Liver (tissue), 3 donors: ENCODE results near the gene MFSD11.
"Not testable (repeated sequence)": the region's sequence is repeated elsewhere in the genome, so short reads cannot be mapped to it uniquely, and the experiment has no call there.

ENCODE experiments used
- CTCF ChIP-seq: fragments of 150-350 bp; IDR thresholded peaks from 2 replicates; pipeline ENCODE4 v1.5.1; 2017; ENCODE audit warnings: improper control_type of control experiment, low read depth, low read length; ENCODE audit not compliant: missing input control
- GABPA ChIP-seq, 2 donors: IDR thresholded peaks in 1 of 2; conservative IDR thresholded peaks in 1 of 2; 2 replicates each; pipeline ENCODE4 v1.6.1; 2016; ENCODE audit warnings: antibody characterized with exemption in 2 of 2, mild to moderate bottlenecking in 1 of 2, moderate library complexity in 1 of 2
- JUND ChIP-seq, 2 donors: IDR thresholded peaks; 2 replicates each; pipeline ENCODE4 v1.6.1; 2016; ENCODE audit warnings: antibody characterized with exemption in 2 of 2
- MAX ChIP-seq: IDR thresholded peaks from 2 replicates; pipeline ENCODE4 v1.6.1; 2016; ENCODE audit warnings: antibody characterized with exemption
- RAD21 ChIP-seq, 2 donors: IDR thresholded peaks; 2 replicates each; pipeline ENCODE4 v1.6.1; 2016; ENCODE audit warnings: antibody characterized with exemption in 2 of 2, mild to moderate bottlenecking in 2 of 2
- REST ChIP-seq: IDR thresholded peaks from 2 replicates; pipeline ENCODE4 v1.6.1; 2016; ENCODE audit warnings: antibody characterized with exemption, mild to moderate bottlenecking
- RXRA ChIP-seq, 2 donors: IDR thresholded peaks; 2 replicates each; pipeline ENCODE4 v1.6.1; 2017 to 2018; ENCODE audit warnings: antibody characterized with exemption in 2 of 2, mild to moderate bottlenecking in 1 of 2
- TAF1 ChIP-seq: conservative IDR thresholded peaks from 2 replicates; pipeline ENCODE4 v1.6.1; 2016; ENCODE audit warnings: antibody characterized with exemption, mild to moderate bottlenecking
- YY1 ChIP-seq: IDR thresholded peaks from 2 replicates; pipeline ENCODE4 v1.6.1; 2016; ENCODE audit warnings: antibody characterized with exemption, mild to moderate bottlenecking
- ZBTB33 ChIP-seq: IDR thresholded peaks from 2 replicates; pipeline ENCODE4 v1.6.1; 2016; ENCODE audit warnings: antibody characterized with exemption
- donor health status: healthy.
- donor health status: healthy.

- not testable (repeated sequence) for TF ChIP-seq TAF1; RXRA (IDR thresholded peaks at IDR 0.05); CTCF; JUND (IDR thresholded peaks at IDR 0.05); REST; GABPA (IDR thresholded peaks at IDR 0.05 in 1 of 2, conservative IDR thresholded peaks at IDR 0.05 in 1 of 2); ZBTB33; YY1; MAX; RAD21 (IDR thresholded peaks at IDR 0.05)
Observed at GRCh38 chr17:76739568-76740115, 1.7 kb downstream of the MFSD11 start.
